Lower leg skin (tissue), 4 donors: ENCODE data around the gene SLC37A1. TPM values are rescaled to one million over a fixed set of nuclear protein-coding genes. Genes with fewer than 3 reads are reported as not detected.

ENCODE experiments used
- DNase-seq, 2 donors: peaks; one replicate each; pipeline ENCODE4 v3.0.0-alpha.2; 2019; ENCODE audit warnings: low spot score in 2 of 2
- H3K4me3 ChIP-seq: fragments of 200-600 bp; sonication (generic); 2 replicates; pipeline ENCODE4 v1.5.1; 2017; ENCODE audit warnings: mild to moderate bottlenecking, low read depth; ENCODE audit not compliant: poor library complexity, severe bottlenecking
- CTCF ChIP-seq, 3 donors: fragments of 450-650 bp; IDR thresholded peaks; one replicate each; pipeline ENCODE4 v1.5.1; 2016; ENCODE audit warnings: antibody characterized with exemption in 3 of 3, mild to moderate bottlenecking in 3 of 3, moderate library complexity in 2 of 3
- POLR2A ChIP-seq, 2 donors: fragments of 450-650 bp; IDR thresholded peaks; one replicate each; pipeline ENCODE4 v1.6.1; 2016 to 2017; ENCODE audit warnings: antibody characterized with exemption in 2 of 2, mild to moderate bottlenecking in 1 of 2, moderate library complexity in 1 of 2
- WGBS, 2 donors: methylation state at CpG; one replicate each; pipeline ENCODE4 v1.1.5; 2018; 5-methylcytosine and 5-hydroxymethylcytosine counted together
- intact Hi-C: fragments of 100-400 bp; cut with DNase I; formaldehyde crosslinking; loops from one replicate; pipeline ENCODE4 v1.15.0; 2023; ENCODE audit warnings: low total_unique reads
- total RNA-seq, 4 donors: library from RNA; depleted of rRNA; stranded (reverse); fragments of >200 nt; gene quantifications; one replicate each; pipeline ENCODE4 v1.1.0, GENCODE V29; 2016

Gene SLC37A1
- total RNA-seq, 4 donors from 2014 or later, result 7.4 to 19.2 (median 16.9) TPM

GRCh38 chr21:42554251-42554961 lies 40.8 kb downstream of the SLC37A1 start:
- TF ChIP-seq POLR2A (IDR thresholded peaks at IDR 0.05), result no peak
- TF ChIP-seq CTCF (IDR thresholded peaks at IDR 0.05), result no peak
- WGBS, 2 donors, result 61 to 79% methylated on average over 13 of the region's 13 CpGs
- H3K4me3 ChIP-seq, result no peak overlapping the region
- intact Hi-C loops, result no loop called here
- DNase-seq, result no peak

DNA sequence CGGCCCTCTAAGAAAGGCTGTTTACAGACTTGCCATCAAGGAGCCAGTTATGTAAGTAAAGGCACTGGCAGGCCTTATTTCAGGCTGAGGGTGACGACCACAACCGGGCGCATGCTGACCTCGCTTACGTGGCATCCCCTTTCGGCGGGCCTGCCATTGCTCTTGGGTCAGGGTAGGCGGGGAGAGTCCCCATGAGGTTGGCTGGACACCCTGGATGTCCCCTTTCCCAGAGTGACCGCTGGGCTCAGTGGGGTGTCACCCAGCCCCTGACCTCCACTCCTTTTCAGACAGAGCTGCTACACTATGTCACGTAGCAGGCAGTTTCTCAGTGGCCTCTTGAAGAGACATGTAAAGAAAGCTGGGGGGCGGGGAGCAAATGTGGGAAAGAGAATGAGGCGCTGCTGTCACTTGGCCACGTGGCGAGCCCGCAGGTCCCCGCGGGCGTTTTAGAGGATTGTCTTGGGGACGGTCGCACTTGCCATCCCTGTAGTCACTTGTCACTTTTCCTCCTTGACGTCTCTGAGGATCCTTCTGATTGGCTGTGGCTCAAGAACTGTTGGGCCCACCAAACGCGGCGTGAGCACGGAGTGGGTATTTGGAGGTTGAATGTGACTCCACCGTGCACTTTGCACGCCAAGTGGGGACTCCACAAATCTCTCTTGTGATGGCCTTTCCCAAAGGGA lies 42.2 kb downstream of the SLC37A1 start:
- 92 to 94% methylated on average over 26 to 28 of the region's 28 CpGs for WGBS, 2 donors
- DNase-seq, result no peak
- H3K4me3 ChIP-seq, result no peak overlapping the region
- intact Hi-C loops, result no loop called here
- no peak for TF ChIP-seq CTCF (IDR thresholded peaks at IDR 0.05)
- TF ChIP-seq POLR2A (IDR thresholded peaks at IDR 0.05), result no peak

DNA sequence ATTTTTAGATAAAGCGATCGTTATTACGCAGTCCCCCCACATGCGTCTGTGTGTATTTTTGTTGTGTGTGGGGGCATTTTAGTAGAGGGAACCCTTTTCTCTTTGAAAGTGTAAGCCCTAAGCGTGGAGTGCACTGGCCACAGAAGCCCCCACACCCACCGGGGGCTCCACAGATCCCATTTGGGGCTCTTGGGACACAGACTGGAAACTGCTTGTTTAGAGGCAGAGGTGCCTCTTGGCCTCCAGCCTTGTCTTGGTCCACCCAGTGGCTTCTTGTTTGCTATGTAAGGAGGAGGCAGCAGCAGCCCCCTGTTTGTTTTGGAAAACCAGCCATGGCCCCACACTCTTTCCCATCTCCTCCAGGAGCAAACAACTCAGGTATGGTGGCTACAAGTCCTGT lies 42.8 kb downstream of the SLC37A1 start:
- 98 to 100% methylated on average over 6 of the region's 6 CpGs for WGBS, 2 donors

DNA sequence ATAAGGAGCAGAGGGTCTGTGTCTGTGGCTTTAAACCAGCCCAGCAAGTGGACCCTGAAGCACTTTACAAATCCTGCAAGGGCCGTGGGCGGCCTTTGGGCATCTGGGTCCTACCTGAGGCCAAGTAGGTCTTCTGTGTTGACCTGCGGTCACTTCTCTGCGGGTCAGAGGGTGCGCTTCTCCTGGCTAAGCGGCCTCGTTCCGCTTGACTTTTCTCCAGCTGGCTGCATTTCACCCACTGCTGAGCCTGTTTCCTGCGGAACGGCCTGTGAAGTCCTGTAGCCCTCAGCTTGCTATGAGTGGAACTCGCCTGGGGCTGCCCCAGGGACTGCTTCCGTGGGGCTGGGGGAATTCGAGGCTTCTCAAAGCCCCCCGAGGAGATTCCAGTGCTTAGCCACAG lies 43.3 kb downstream of the SLC37A1 start:
- no peak overlapping the region for H3K4me3 ChIP-seq
- intact Hi-C loops, result no loop called here
- no peak for DNase-seq
- 86 to 95% methylated on average over 13 to 14 of the region's 14 CpGs for WGBS, 2 donors
- TF ChIP-seq POLR2A (IDR thresholded peaks at IDR 0.05), result no peak
- no peak for TF ChIP-seq CTCF (IDR thresholded peaks at IDR 0.05)

More for the DNA sequence above, 42.8 kb downstream of the SLC37A1 start:
- intact Hi-C loops, result no loop called here
- DNase-seq, result no peak
- H3K4me3 ChIP-seq, result no peak overlapping the region
- no peak for TF ChIP-seq CTCF (IDR thresholded peaks at IDR 0.05)
- no peak for TF ChIP-seq POLR2A (IDR thresholded peaks at IDR 0.05)

DNA sequence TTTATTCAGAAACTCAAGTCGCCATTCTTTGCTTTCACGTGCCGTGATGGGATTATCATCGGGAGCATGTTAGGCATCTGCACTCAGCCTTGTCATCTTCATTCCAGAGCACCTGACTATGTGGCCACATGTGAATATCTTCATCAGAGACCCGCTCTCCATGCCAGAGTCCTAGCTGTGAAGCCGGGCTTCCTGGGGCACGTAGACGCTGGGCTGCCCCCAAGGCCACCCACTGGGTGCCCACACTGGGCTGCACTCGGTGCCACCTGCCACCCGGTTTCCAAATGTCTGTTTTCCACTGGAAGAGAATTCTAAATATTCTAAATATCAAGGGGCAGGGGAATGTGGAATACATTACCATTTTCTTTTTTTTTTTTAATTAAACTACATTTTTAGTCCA lies 43.8 kb downstream of the SLC37A1 start:
- TF ChIP-seq POLR2A (IDR thresholded peaks at IDR 0.05), result no peak
- no peak for TF ChIP-seq CTCF (IDR thresholded peaks at IDR 0.05)
- no peak overlapping the region for H3K4me3 ChIP-seq
- intact Hi-C loops, result no loop called here
- WGBS, 2 donors, result 95 to 98% methylated on average over 10 of the region's 10 CpGs
- no peak for DNase-seq
